Mesothelial cell of epicardium (in vitro differentiated cells): Measurements from ENCODE around the gene BAIAP2L1. TPM values are rescaled to one million over a fixed set of nuclear protein-coding genes. Genes with fewer than 3 reads are reported as not detected.
A peak's percentile ranks its signal among the peaks of the same experiment; 100 is the strongest.

Experiments
- DNase-seq, 2 experiments: peaks; one replicate each; pipeline ENCODE4 v3.0.0; 2021; ENCODE audit warnings: low spot score in 2 of 2; ENCODE audit not compliant: unreplicated experiment in 2 of 2
- H3K27ac Mint-ChIP-seq: 2 replicates; pipeline ENCODE4 v1.8.0; 2021; ENCODE audit warnings: mixed read lengths
- H3K27me3 Mint-ChIP-seq: 2 replicates; pipeline ENCODE4 v1.8.0; 2021; ENCODE audit warnings: low read depth, mixed read lengths
- H3K36me3 Mint-ChIP-seq: 2 replicates; pipeline ENCODE4 v1.8.0; 2021; ENCODE audit warnings: mixed read lengths
- H3K4me1 Mint-ChIP-seq: 2 replicates; pipeline ENCODE4 v1.8.0; 2021; ENCODE audit warnings: mixed read lengths
- H3K4me3 Mint-ChIP-seq: 2 replicates; pipeline ENCODE4 v1.8.0; 2021; ENCODE audit warnings: mild to moderate bottlenecking, moderate library complexity, mixed read lengths
- H3K9me3 Mint-ChIP-seq: 2 replicates; pipeline ENCODE4 v1.8.0; 2021; ENCODE audit warnings: mixed read lengths
- total RNA-seq: library from RNA; stranded (reverse); gene quantifications from 3 replicates; pipeline ENCODE4 v1.2.1, GENCODE V29; 2021
- TF ChIP-seq, protein P1 (sequence below): fragments of 200-600 bp; sonication (generic); IDR thresholded peaks from one replicate; pipeline ENCODE4 v1.5.0; 2021; ENCODE audit warnings: antibody characterized with exemption; ENCODE audit not compliant: unreplicated experiment

Gene BAIAP2L1
- total RNA-seq, 1 donor from 2014 or later = 27.2 TPM

GRCh38 chr7:98254951-98255610 is 145.8 kb downstream of the BAIAP2L1 start:
- Mint-ChIP-seq H3K9me3 (no peaks in the 10 kb centered on the region), H3K27ac (no peak overlapping the region), H3K4me3 (no peak overlapping the region), H3K27me3 (no peaks in the 10 kb centered on the region), H3K4me1 (peaks cover 24% of the 10 kb centered on the region), H3K36me3 (peaks cover 7% of the 10 kb centered on the region)
- TF ChIP-seq, protein P1, sequence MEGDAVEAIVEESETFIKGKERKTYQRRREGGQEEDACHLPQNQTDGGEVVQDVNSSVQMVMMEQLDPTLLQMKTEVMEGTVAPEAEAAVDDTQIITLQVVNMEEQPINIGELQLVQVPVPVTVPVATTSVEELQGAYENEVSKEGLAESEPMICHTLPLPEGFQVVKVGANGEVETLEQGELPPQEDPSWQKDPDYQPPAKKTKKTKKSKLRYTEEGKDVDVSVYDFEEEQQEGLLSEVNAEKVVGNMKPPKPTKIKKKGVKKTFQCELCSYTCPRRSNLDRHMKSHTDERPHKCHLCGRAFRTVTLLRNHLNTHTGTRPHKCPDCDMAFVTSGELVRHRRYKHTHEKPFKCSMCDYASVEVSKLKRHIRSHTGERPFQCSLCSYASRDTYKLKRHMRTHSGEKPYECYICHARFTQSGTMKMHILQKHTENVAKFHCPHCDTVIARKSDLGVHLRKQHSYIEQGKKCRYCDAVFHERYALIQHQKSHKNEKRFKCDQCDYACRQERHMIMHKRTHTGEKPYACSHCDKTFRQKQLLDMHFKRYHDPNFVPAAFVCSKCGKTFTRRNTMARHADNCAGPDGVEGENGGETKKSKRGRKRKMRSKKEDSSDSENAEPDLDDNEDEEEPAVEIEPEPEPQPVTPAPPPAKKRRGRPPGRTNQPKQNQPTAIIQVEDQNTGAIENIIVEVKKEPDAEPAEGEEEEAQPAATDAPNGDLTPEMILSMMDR = no peak
- no peak for DNase-seq

- DNase-seq = no peak
- Mint-ChIP-seq H3K9me3 (no peaks in the 10 kb centered on the region), H3K4me1 (peaks cover 24% of the 10 kb centered on the region), H3K4me3 (no peak overlapping the region), H3K27ac (no peak overlapping the region), H3K27me3 (no peaks in the 10 kb centered on the region), H3K36me3 (peaks cover 9% of the 10 kb centered on the region)
- TF ChIP-seq, protein P1 = no peak
Measured at GRCh38 chr7:98254516-98254915, 146.4 kb downstream of the BAIAP2L1 start.

- DNase-seq = no peak
- H3K4me3 Mint-ChIP-seq = peak overlapping the region; percentile 92
- peak overlapping the region; percentile 91 for H3K27ac Mint-ChIP-seq
- H3K9me3 Mint-ChIP-seq = no peaks in the 10 kb centered on the region
- peaks cover 11% of the 10 kb centered on the region for H3K36me3 Mint-ChIP-seq
- H3K4me1 Mint-ChIP-seq = peaks cover 24% of the 10 kb centered on the region
- H3K27me3 Mint-ChIP-seq = no peaks in the 10 kb centered on the region
- TF ChIP-seq, protein P1 = no peak
Measured at GRCh38 chr7:98252425-98253054, 148.3 kb downstream of the BAIAP2L1 start.

DNA sequence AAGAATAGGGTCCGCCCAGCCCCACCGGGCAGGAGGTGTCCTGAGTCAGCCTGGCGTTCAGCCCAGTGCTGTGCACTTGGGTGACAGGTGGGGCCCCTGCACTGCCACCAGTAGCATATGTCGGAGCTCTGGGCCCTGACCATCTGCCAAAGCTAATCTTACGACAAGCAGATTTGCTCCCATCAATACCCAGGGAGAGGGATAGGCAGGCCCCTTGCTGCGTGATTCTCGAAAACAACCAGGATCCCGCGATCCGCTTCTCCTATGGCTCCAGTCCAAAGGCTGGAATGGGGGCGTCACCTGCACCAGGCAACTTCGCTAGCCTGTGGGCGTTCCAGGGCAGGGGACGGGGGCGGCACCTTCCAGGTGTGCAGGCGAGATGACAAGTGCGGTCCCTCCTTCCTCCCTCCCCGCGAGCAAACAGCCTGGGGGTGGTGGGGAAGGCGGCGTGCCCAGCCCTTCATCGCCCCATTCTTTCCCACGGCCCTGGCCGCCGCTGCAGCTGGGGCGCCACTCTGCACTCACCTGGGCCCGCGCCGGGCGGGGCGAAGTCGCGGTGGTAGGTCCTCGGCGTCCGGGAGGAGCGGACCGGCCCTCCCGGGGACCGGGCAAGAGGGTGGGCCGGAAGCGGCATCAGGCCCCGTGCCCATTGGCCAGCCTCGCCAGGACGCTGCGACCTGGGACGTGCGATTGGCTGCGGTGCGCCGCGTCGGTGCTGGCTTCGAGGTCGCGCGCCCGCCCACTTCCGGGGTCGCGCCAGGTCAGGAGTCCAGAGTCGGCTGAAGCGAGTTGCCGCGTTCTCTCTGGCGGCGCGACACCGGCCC is 149.1 kb downstream of the BAIAP2L1 start, which contains the start of gene TECPR1:
Gene TECPR1, minus strand, starts transcription at position 632 of the 824 bp plus-strand sequence. CDS start 6,086 bp downstream, outside the sequence.
- Mint-ChIP-seq H3K27me3 (no peaks in the 10 kb centered on the region), H3K36me3 (peaks cover 9% of the 10 kb centered on the region), H3K9me3 (no peaks in the 10 kb centered on the region), H3K4me1 (peaks cover 24% of the 10 kb centered on the region), H3K27ac (peak within 1 kb of the TSS; percentile 91), H3K4me3 (peak within 1 kb of the TSS; percentile 92)
- TF ChIP-seq, protein P1 = no peak
- peak; percentile 68 to 83 for DNase-seq

- H3K27ac Mint-ChIP-seq = peak overlapping the region; percentile 83
- no peaks in the 10 kb centered on the region for H3K9me3 Mint-ChIP-seq
- peak overlapping the region; percentile 92 for H3K4me3 Mint-ChIP-seq
- H3K4me1 Mint-ChIP-seq = peaks cover 24% of the 10 kb centered on the region
- peaks cover 6% of the 10 kb centered on the region for H3K36me3 Mint-ChIP-seq
- H3K27me3 Mint-ChIP-seq = no peaks in the 10 kb centered on the region
- TF ChIP-seq, protein P1 = no peak
- DNase-seq = no peak
Measured at GRCh38 chr7:98251231-98251600, 149.7 kb downstream of the BAIAP2L1 start.
